Stromal cell of bone marrow (primary cell): ENCODE measurements around the gene HASPIN.
A peak's percentile ranks its signal among the peaks of the same experiment; 100 is the strongest.

Experiments
- DNase-seq: peaks from one replicate; pipeline ENCODE4 v3.0.0-alpha.2; 2012; ENCODE audit warnings: low read depth

HASPIN gene

DNA sequence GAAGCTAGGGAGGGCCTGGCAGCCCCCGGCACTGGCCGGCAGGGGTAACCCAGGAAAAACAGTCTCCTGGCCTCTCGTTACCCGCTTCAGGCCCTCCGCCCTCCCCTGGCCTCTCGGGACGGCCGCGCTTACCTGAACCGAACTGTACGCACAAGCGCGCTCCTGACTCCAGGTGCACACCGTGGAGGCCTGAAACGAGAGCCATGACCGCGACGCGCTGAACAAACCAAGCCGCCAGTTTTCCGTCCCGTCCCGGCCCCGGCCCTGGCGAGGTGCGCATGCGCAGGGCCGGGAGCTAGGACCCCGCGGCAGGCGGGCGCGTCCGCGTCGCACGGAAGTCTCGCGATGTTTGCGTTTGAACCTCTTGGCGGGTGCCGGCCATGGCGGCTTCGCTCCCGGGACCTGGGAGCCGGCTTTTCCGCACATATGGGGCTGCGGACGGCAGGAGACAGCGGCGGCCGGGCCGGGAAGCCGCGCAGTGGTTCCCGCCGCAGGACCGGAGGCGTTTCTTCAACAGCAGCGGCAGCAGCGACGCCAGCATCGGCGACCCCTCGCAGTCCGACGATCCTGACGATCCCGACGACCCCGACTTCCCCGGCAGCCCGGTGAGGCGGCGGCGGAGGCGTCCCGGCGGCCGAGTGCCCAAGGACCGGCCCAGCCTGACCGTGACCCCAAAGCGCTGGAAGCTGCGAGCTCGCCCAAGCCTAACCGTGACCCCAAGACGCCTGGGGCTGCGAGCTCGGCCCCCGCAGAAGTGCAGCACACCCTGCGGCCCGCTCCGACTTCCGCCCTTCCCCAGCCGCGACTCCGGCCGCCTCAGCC lies at the start of gene HASPIN:
Gene HASPIN, plus strand, starts transcription at position 348 of the 822 bp plus-strand sequence. Its CDS starts 33 bp downstream, at position 381.
- DNase-seq: peak; percentile 73

DNA sequence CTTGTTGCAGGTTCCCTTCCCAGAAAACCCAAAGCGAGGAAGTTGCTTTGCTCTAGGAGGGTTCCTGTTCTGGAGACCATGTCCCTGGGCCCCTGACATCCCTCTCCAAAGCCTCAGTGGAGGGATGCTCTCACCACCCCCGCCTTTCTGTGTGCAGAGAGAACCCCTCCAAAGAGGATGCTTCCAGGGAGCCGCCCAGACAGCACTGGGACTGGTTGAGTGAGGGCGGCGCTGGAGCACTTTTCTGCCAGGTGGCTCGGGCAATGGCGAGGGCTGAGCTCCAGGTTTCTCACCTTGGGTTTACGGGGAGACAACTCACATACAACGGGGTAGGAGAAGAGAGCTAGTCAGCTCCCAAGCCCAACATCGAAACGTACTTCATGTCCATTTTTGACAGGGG lies 47.8 kb upstream of the HASPIN start:
- DNase-seq: no peak

DNA sequence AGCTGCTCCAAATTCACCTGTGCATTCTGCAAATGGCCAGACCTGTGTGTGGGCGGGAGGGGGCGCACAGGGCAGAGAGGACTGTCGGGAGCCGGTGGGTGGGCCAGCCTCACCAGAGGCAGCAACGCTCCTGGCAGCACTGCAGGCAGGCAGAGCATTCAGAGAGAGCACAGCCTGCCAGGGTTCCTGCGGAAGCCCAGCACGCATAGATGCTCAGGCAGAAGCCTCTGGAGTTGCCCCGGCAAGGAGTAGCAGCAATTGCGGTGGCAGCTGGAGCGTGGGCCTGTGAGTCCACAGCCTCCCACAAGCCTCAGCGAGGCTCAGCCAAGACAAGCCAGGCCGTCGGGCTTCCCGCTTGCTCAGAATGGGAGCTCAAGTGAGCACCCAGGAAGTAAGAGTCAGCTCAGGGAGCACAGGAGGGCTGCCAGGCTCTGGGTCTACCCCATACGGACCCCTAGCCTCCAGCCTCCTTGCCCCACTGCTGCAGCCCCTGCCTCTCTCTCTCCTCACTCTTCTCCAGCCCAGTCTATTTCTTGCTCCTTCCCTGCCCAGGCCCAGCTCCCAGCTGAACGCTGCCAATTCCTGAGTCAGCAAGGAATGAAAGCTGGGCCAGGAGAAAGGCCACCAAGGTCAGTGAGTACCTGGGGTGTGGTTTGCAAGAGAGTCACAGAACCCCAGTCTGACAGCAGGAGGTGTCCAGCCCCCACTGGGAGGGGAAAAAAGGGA lies 45.4 kb upstream of the HASPIN start:
- DNase-seq: no peak

DNA sequence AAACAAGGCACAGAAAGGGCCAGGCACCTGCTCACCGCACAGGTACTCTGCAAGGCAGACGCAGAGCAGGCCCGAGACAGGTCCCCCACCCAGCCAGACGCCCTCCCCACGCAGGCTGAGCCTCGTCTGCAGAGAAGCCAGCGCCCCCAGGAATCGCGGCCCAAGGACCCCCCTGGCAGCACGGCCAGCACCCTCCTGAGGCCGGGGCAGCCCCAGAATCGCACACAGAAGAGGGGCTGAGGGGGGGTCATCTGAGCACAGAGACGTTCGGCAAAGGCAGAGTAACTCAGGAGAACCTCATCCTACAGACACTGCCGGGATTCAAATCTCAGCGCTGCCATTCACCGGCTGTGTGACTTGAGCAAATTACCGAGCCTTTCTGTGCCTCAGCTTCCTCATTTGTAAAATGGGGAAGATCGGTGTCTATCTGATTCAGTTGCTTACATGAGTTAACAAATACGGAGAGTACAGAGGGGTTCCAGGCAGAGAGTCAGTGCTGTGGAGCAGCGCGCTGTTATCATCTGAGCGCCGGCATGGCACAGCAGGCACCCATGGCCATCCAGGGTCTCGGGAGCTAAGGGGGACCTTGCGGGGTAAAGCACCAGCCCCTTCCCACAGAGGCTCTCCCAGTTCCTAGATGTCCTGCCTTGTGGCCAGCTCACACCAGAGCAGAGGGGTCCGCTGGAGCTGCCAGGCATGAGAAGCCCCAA lies 44.7 kb upstream of the HASPIN start:
- DNase-seq: no peak

DNA sequence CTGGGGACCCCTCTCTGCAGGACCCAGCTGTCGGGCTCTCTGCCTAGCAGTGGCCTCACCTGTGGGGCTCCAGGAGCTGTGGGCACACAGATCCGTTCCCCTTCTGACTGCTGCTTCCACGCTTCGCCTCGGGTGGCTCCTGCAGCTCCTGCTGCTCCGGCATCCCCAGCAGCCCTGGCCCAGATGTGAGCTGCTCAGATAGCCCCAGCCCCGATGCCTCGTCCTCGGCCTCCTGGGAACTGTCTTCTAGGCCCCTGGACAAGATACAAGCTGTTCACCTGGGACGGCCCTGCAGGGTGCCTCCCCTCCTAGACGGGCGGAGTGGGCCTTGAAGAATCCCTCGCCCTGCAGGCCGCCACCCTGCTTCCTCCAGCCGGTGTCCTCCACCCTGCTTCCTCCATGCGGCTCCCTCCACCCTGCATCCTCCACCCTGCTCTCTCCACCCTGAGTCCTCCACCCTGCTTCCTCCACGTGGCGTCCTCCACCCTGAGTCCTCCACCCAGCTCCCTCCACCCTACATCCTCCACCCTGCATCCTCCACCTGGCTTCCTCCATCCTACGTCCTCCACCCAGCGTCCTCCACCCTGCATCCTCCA lies 44.1 kb upstream of the HASPIN start:
- DNase-seq: no peak

DNA sequence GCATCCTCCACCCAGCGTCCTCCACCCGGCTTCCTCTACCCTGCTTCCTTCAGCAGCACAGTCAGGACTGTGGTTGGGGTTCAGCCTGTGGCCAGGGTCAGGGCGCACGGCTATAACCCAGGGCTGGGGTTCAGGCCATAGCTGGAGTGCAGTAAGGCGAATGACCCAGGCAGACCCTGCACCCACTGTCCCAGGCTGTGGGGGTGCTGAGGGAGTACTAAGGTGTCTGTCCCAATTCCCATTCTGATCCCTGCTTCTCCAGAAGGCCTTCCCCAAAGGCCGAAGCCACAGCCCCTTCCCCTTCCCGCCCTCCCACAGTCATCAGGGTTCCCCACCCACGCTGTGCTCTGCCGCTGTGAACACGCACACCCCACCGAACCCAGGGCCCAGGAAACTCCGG lies 42.6 kb upstream of the HASPIN start:
- no peak for DNase-seq

DNA sequence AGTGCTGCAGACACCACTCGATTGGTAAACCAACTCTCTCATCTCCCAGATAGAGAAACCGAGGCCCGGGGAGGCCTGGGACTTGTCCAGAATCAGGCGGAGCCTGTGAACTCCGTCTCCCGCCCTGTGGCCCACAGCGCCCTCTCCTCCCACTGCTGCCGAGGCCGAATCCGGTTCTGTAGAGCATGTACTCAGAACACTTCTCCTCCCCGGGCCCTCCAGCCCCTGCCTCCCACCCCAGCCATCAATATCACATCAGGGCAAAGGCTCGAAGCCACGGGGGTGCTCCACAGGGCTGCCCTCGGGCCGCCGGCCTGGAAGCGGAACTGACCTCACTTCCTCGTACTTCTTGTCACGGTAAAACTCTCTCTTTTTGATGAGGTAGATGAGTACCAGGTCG lies 42.1 kb upstream of the HASPIN start:
- no peak for DNase-seq

DNA sequence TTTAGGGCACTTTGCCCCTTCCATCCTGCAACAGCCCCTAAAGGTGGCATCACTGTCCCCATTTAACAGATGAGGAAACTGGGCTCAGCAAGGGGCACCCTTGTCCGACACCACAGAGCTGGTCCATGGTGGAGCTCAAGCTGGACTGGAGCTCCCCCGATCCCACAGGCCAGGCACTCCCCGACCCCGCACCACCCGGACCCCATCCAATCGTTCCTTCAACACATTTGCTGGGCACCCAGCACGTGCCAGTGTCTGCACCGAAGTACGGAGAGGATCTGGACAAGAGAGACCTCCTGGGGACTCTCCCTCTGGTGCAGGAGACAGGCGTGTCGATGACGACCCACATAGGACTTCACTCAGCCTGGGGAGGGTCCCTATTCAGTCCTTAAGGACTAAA lies 41.7 kb upstream of the HASPIN start:
- DNase-seq: no peak

DNA sequence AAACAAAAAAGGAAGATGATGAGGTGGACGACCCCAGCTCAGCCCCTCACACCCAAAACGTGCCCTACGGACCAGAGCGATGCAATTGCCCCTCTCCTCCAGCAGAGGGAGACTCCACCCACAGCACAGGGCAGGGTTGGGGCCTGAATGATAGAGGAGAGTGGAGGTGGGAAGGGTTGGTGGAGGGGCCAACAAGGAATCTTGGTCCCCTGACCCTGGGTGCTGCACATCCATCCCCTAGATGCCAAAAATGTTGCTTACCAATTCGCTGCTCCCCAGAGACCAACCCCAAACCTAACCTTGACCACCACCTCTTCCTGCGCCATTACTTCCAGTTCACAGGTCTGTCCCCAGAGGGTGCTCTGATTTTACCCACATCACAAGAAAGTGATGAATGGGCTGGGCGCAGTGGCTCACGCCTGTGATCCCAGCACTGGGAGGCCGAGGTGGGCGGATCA lies 40.6 kb upstream of the HASPIN start:
- DNase-seq: no peak

DNA sequence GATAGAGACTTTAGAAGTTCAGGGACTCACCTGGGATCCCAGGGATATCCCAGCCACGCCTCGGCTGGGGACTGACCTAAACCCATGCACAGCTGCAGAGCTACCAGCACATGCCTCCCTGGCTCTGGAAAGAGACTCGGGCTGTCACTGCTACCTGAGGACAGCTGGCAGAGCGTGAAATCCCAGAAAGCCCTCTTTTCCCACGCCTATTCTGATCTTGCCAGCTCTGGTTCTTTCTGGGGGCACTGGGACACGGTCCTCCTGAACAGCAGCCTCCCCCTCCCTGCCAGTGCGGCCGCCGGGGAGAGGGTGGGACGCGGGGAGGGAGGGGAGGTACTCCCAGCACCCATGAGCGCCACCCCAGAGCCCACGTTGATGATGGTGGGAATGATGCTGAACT lies 38.5 kb upstream of the HASPIN start:
- no peak for DNase-seq

DNA sequence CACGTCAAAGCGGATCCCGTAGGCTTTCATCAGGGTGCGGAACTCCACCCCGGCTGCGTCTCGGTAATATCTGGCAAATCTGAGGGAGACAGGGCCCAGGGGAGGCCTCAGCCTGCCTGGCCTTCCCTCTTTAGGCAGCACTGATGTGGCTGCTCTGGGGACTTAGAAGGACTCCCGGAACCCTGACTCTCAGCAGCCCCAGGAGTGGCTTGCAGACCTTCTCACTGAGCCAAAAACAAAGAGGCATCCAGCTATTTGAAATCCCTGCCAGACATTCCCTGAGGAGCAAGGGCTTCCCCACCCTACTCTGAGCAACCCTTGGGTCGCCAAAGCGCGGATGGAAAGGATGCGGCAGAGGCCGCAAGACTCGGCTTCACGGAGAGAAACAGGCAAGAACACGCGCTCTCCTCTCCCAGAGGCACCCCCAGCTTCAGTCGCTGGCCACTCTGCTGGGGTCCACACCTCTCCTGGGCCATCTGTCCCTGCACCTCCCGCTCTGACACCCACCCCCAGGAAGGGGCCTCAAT lies 35.6 kb upstream of the HASPIN start:
- DNase-seq: no peak

DNA sequence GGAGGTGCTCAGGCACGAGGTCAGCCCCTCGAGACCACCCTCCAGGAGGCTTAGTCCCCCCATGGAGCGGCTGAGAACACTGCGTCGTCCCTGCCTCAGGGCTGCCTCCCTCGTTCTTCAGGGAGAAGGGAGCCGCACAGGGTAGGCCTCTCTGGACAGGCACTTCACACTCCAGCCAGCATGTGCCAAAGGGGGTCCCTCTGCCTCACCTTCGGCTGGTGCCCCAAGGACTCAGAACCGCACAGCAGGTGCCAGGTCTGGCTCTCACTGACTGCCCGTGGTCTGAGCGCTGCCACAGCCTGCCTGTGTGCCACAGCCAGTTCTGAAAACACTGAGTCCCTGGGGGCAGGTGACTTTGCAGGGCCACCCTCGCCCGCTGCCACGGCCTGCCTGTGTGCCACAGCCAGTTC lies 34.8 kb upstream of the HASPIN start:
- no peak for DNase-seq

DNA sequence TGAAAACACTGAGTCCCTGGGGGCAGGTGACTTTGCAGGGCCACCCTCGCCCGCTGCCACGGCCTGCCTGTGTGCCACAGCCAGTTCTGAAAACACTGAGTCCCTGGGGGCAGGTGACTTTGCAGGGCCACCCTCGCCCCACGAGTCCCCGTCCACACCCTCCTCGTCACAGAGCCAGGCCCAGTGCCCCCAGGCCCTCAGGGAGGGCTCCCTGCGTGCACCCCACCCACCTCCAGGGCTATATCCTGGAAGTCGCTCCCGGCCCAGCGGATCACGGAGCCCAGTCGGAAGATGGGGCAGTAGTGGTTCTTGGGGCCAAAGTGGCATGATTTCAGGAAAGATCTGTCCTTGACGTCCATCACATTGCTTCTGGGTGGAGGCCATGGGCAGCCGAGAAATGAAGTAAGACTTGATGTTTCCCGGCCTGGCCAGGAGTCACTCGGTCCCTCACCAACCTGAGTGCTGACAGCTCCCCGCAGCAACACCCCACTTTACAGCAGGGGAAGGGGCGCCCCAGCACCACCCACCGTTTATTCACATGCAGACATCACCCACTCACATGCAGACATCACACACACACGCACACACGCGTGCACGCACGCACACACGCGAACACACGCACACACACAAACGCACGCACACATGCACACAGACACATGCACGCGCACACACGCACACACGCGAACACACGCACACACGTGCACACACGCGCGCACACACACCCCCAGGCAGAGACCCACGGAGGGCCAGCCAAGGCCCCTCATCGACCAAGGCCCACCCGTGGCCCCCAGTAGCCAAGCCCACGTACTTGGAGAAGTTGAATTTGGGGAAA lies 34.2 kb upstream of the HASPIN start:
- DNase-seq: no peak

DNA sequence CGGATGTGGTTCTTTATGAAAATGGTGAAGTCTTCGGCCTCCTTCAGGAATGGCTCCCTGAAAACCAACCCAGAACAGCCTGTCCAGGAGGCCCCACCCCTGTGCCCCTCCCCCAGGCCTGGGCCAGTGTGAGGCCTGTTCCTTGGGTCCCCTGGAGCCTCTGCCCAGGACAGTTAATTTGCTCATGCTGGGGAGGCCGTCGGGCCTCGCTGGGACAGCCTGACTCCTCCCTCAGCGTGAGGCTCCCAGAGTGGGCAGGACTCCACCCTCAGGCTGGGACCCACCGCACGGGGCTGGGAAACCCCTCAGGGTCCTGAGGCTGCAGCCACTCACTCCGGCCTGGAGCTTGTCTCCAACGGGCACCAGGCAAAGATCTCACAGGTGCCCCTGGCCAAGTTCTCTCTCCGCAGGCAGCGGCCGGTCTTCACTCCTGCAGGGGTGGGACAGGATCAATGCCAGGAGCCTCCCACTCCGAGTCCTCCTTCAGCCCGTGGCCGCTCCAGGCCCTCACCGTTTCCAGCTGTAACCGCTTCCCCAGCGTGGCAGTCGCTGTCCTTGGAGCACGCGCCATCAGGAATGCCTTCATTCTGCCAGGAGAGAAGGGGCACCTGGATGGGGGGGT lies 33.5 kb upstream of the HASPIN start:
- no peak for DNase-seq

DNA sequence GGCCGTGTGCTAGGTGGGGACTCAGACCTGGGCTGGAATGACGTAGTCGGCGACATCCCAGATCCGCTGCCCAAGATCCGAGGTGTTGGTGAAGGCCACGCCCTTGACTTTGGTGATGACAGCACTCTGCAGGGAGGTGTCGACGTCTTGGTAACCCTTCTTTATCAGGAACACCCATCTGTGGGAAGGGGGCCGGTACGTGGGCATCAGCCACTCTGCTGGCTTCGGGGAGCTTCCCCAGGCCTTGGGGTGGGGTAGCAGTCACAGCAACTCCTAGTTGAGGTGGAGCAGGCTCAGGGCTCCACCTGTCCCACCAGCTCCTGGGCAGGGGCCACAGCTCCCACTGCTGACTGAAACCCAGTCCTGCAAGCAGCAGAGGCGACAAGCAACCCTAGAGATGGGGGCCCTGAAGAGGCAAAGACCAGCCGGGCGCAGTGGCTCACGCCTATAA lies 32.1 kb upstream of the HASPIN start:
- DNase-seq: no peak

DNA sequence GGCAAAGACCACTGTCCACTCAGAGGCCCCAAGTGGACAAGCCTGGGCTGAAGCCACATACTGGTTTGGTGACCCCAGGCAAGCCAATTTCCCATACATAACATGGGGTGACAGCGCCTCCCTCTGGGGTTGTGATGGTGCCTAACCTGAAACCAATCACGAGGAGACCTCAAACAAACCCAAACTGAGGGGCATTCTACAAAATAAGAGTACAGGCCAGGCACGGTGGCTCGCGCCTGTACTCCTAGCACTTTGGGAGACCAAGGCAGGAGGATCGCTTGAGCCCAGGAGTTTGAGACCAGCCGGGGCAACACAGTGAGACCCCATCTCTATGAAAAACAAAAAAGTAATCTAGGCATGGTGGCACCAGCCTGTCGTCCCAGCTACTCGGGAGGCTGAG lies 31.4 kb upstream of the HASPIN start:
- DNase-seq: no peak

DNA sequence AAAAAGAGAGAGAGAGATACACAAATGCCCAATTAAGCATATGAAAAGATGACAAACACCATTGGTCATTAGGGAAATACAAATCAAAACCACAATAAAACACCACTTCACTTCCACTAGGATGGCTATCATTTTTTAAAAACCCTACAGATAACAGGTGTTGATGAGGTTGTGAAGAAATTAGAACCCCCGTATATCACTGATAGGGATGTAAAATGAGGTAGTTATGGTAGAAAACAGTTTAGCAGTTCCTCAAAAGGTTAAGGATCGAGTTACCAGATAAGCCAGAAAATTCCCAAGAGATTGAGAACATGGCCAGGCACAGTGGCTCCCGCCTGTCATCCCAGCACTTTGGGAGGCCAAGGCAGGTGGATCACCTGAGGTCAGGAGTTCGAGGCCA lies 30.6 kb upstream of the HASPIN start:
- no peak for DNase-seq

DNA sequence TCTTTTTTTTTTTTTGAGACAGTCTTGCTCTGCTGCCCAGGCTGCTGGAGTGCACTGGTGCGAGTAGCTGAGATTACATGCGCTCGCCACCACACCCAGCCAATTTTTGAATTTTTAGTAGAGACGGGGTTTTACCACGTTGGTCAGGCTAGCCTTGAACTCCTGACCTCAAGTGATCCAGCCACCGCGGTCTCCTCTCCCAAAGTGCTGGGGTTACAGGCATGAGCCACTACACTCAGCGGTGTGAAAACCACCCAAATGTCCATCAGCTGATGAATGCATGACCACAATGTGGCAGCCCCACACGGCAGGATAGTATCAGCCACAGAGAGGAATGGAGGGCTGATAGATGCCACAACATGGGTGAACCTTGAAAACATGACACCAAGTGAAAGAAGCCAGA lies 29.9 kb upstream of the HASPIN start:
- no peak for DNase-seq

DNA sequence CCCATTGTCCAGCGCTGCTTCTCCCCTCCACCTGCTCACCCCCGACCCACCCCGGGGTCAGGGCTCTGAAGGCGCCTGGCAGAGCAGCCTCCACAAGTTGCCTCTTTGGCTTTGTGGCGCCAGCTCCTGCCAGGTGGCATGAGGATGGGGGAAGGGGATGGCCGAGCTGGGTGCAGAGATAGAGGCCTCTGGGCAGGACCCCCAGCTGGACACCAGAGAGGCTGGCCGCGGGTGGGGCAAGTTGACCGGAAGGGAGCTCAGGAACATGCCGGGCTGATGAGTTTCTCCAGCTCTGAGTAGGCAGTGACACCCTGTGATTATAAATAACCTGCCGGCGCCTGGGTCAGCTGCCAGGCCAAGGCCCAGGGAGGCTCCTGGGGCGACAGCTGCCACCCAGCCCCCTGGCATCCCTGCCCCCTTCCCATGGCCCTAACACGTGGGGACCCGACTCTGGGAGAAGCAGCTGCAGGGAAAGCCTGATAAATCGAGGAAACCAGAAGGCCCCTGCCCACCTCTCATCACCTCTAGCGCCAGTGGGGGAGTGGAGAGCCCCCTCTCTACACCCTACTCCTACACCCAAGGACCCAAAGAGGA lies 28.5 kb upstream of the HASPIN start:
- DNase-seq: no peak

DNA sequence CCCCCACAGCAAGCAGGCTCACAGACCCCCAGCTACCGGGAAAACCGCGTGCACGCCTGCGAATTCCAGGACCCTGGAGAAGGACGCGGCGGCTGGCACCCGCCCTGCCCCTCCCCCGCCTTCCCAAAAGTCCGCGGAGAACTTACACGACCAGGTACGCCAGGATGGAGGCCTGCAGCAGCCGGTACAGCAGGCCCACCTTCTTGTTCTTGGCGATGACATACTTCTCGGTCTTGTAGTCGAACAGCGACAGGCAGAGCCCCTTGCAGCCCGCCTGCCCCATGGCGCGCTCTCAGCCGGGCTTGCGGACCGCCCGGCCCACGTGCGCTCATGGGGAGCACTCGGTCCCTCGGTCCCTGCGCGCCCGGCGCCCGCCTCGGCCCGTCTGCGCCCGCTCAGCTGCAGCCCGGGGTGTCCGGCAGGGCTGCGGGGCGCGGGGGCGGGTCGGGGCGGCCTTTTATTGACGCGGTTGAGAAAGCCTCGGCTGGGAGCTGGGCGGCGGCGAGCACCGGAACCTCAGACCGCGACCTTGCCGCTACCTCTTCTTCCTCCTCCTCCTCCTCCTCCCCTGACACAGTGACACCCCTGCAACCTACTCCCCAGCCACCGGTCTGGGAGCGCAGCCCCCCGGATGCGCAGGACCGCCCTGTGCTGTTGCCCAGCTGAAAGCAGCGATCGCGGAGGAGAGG lies 27.8 kb upstream of the HASPIN start, which contains the start of gene P2RX5:
Gene P2RX5, minus strand, starts transcription at position 433 of the 689 bp plus-strand sequence. Its CDS starts 150 bp downstream, at position 283.
- no peak for DNase-seq
